Activated T-cell treated with anti-CD3 and anti-CD28 coated beads, Interleukin-2, amount 50 U/mL, for 4 hours (primary cell): ENCODE data around the gene ZIK1. TPM values are rescaled to one million over a fixed set of nuclear protein-coding genes. Genes with fewer than 3 reads are reported as not detected.
A peak's percentile ranks its signal among the peaks of the same experiment; 100 is the strongest.

ENCODE experiments used
- ATAC-seq, 2 donors: fragments of 200-7000 bp; cut with Tn5 transposase; one replicate each; pipeline ENCODE4 v1.10.0; 2021
- DNase-seq: peaks from one replicate; pipeline ENCODE4 v3.0.0-alpha.2; 2020
- H3K27me3 Mint-ChIP-seq: one replicate; pipeline ENCODE4 v1.8.0; 2021; ENCODE audit warnings: low read depth, mixed read lengths
- H3K36me3 Mint-ChIP-seq: one replicate; pipeline ENCODE4 v1.8.0; 2022; ENCODE audit warnings: mixed read lengths; ENCODE audit not compliant: insufficient read depth
- H3K4me1 Mint-ChIP-seq: one replicate; pipeline ENCODE4 v1.8.0; 2021; ENCODE audit warnings: low read depth, mixed read lengths
- H3K4me3 Mint-ChIP-seq: one replicate; pipeline ENCODE4 v1.8.0; 2021; ENCODE audit warnings: mild to moderate bottlenecking, moderate library complexity, mixed read lengths
- H3K9me3 Mint-ChIP-seq: one replicate; pipeline ENCODE4 v1.8.0; 2021; ENCODE audit warnings: mixed read lengths
- total RNA-seq, 3 donors: library from RNA; stranded (reverse); gene quantifications; one replicate each; pipeline ENCODE4 v1.2.1, GENCODE V29; 2021

Gene ZIK1
- total RNA-seq, result 1 to 10 TPM; 3.7 to 5.6 (median 5.1) TPM

DNA sequence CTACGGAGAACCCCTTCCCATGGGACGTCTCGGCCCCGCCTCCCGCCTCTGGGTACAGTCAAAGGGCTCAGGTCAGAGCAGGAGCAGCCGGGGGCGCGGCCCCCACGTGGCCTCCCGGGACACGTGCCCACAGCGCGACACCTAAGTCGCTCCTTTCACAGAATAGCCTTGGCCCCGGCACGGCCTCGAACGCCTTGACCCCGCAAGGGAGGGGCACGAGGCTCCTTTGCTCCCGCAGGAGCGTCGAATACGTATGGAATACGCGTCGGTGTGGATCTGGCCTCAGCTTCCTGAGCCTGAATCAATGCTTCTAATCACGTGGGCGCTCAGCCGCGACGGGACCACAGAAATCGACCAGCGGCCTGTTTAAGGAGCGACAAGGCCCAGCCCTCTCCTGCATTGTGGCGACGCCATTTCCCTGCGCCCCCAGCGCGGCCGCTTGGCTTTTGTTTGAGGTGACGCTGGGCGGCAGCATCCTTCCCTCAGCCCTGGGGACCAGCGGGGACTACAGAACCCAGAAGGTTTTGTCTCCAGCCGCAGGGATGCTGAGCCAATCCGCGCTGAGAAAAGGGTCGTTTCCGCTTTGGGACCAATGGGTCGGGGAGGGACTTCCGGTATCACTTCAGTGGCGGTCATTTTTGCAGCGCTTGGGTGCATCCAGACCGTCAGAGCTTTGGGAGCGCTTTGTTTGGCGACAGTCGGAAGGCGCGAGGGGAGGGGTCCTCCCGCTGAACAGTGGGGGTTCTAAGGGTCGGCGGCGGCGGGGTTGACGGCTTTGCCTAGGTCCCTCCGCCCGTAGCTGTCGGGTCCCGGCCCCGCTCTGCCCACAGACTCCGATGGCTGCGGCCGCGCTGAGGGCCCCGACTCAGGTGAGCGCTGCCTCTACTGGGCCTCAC is at the start of gene ZIK1:
TSS of gene ZIK1 (plus strand) at position 625 of the 896 bp plus-strand sequence. CDS start at position 837, 212 bp downstream.
- no peaks in the 10 kb centered on the region for H3K27me3 Mint-ChIP-seq
- peaks cover 20% of the 10 kb centered on the region for H3K4me1 Mint-ChIP-seq
- H3K36me3 Mint-ChIP-seq, result peaks cover 41% of the 10 kb centered on the region
- peaks cover 51% of the 10 kb centered on the region for H3K9me3 Mint-ChIP-seq
- peak; percentile 82 for DNase-seq
- H3K4me3 Mint-ChIP-seq, result peak within 1 kb of the TSS; percentile 95
- peak; percentile 92 for ATAC-seq

GRCh38 chr19:57537953-57538547 is 45.9 kb upstream of the ZIK1 start:
- Mint-ChIP-seq H3K4me1 (no peaks in the 10 kb centered on the region), H3K4me3 (no peak overlapping the region), H3K36me3 (peaks cover 89% of the 10 kb centered on the region), H3K9me3 (peaks cover 69% of the 10 kb centered on the region), H3K27me3 (no peaks in the 10 kb centered on the region)
- no peak for ATAC-seq
- DNase-seq, result no peak

GRCh38 chr19:57546513-57546912 is 37.4 kb upstream of the ZIK1 start:
- Mint-ChIP-seq H3K9me3 (peaks cover 79% of the 10 kb centered on the region), H3K4me3 (no peak overlapping the region), H3K27me3 (no peaks in the 10 kb centered on the region), H3K36me3 (peaks cover 82% of the 10 kb centered on the region), H3K4me1 (no peaks in the 10 kb centered on the region)
- no peak for ATAC-seq
- no peak for DNase-seq

GRCh38 chr19:57552432-57552831 is 31.5 kb upstream of the ZIK1 start:
- peaks cover 5% of the 10 kb centered on the region for H3K4me1 Mint-ChIP-seq
- no peak overlapping the region for H3K4me3 Mint-ChIP-seq
- peaks cover 50% of the 10 kb centered on the region for H3K9me3 Mint-ChIP-seq
- ATAC-seq (no peak), DNase-seq (no peak)
- no peaks in the 10 kb centered on the region for H3K27me3 Mint-ChIP-seq
- H3K36me3 Mint-ChIP-seq, result peaks cover 92% of the 10 kb centered on the region

GRCh38 chr19:57557659-57558058 is 26.3 kb upstream of the ZIK1 start:
- Mint-ChIP-seq H3K9me3 (peaks cover 24% of the 10 kb centered on the region), H3K27me3 (peaks cover 3% of the 10 kb centered on the region), H3K36me3 (peaks cover 50% of the 10 kb centered on the region), H3K4me3 (peak overlapping the region; percentile 93), H3K4me1 (peaks cover 35% of the 10 kb centered on the region)
- no peak for DNase-seq
- ATAC-seq, result no peak

- peaks cover 33% of the 10 kb centered on the region for H3K4me1 Mint-ChIP-seq
- H3K4me3 Mint-ChIP-seq, result peak overlapping the region; percentile 93
- peaks cover 25% of the 10 kb centered on the region for H3K9me3 Mint-ChIP-seq
- peaks cover 3% of the 10 kb centered on the region for H3K27me3 Mint-ChIP-seq
- ATAC-seq, result no peak
- H3K36me3 Mint-ChIP-seq, result peaks cover 41% of the 10 kb centered on the region
- DNase-seq, result no peak
Measured at GRCh38 chr19:57558525-57558924, 25.4 kb upstream of the ZIK1 start.

GRCh38 chr19:57559008-57559403 is 24.9 kb upstream of the ZIK1 start:
- DNase-seq (no peak), ATAC-seq (peak; percentile 14 to 33)
- Mint-ChIP-seq H3K9me3 (peaks cover 27% of the 10 kb centered on the region), H3K36me3 (peaks cover 37% of the 10 kb centered on the region), H3K27me3 (peaks cover 3% of the 10 kb centered on the region), H3K4me3 (peak overlapping the region; percentile 93), H3K4me1 (peaks cover 33% of the 10 kb centered on the region)

DNA sequence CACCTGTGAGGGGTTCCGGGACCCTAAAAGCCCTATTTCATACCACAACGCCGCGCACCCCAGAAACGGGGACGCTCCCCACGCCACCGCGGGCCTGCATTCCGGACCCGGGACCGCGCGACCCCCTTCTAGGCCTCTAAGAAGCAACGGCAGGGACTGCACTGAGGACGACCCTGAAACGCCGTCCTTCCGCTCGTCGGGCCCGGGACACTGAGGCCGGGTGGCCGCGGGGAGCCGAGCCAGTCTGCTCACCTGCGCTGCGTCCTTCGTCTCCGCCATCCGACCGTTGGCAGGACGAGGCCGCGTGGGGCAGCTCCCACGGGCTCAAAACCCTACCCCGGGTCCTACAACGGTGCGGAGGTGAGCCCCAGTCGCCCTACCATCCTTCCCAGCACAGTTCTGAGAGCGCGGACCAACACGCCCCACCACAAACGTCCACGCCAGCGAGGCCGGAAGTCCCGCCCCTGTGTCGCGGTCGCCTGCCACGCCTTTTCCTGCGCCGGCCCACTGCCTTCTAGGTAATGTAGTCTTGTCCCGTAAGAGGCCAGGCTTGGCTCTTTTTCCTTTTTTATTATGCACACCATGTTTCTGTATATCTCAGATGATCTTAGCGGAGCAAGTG is 24.4 kb upstream of the ZIK1 start, which contains the start of gene ZNF550:
TSS of gene ZNF550 (minus strand) at position 460 of the 622 bp plus-strand sequence. CDS start at position 279, 181 bp downstream.
- peaks cover 27% of the 10 kb centered on the region for H3K9me3 Mint-ChIP-seq

DNA sequence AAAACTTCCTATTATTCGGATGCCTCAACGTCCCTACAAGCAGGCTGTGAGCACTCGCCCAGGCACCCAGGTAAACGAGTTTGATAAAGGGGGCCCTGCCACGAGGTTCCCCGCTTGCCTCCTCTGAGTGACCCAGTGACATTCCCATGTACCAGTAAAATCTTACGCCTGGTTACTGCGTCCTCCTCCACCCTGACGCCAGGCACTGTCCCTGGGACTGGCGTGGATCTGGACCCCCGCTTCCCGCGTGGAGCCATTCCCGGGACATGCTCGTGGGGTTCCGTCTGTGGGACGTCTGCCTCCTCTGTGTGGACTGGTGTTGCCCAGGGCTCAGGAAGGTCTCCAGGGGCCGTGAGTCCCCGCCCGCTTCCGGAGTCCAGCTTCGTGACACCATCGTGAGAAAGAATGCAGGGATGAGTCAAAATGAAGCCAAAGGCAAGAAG is 23.9 kb upstream of the ZIK1 start:
- H3K27me3 Mint-ChIP-seq, result peaks cover 3% of the 10 kb centered on the region
- ATAC-seq (peak in 1 of 2 donors; percentile 1), DNase-seq (no peak)
- H3K4me3 Mint-ChIP-seq, result peak overlapping the region; percentile 93
- peaks cover 33% of the 10 kb centered on the region for H3K4me1 Mint-ChIP-seq
- H3K36me3 Mint-ChIP-seq, result peaks cover 27% of the 10 kb centered on the region
- H3K9me3 Mint-ChIP-seq, result peaks cover 27% of the 10 kb centered on the region

More for the DNA sequence above, 24.4 kb upstream of the ZIK1 start, which contains the start of gene ZNF550:
- Mint-ChIP-seq H3K36me3 (peaks cover 32% of the 10 kb centered on the region), H3K4me3 (peak within 1 kb of the TSS; percentile 93), H3K27me3 (peaks cover 3% of the 10 kb centered on the region), H3K4me1 (peaks cover 33% of the 10 kb centered on the region)
- peak; percentile 85 for DNase-seq
- peak; percentile 99 to 100 for ATAC-seq

DNA sequence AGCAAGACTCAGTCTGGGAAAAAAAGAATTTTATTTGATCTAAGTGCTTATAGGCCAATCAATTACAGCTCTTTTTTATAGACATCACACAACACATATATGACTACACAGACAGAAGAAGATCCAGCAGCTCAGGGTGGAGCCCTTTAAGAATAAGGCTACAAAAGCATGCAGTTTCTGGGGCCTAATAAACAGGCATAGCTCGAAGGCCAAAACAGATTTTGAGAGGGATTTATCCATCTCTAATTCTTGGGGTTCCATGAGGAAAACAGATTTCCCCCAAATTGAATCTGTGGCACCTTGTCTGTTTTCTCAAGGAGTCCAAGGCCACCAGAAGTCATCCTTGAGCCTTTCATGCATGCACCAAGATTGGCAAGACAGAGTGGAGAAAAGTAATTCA is 20.4 kb upstream of the ZIK1 start:
- ATAC-seq (no peak), DNase-seq (no peak)
- Mint-ChIP-seq H3K9me3 (peaks cover 55% of the 10 kb centered on the region), H3K27me3 (peaks cover 3% of the 10 kb centered on the region), H3K4me1 (peaks cover 20% of the 10 kb centered on the region), H3K4me3 (no peak overlapping the region), H3K36me3 (peaks cover 1% of the 10 kb centered on the region)

DNA sequence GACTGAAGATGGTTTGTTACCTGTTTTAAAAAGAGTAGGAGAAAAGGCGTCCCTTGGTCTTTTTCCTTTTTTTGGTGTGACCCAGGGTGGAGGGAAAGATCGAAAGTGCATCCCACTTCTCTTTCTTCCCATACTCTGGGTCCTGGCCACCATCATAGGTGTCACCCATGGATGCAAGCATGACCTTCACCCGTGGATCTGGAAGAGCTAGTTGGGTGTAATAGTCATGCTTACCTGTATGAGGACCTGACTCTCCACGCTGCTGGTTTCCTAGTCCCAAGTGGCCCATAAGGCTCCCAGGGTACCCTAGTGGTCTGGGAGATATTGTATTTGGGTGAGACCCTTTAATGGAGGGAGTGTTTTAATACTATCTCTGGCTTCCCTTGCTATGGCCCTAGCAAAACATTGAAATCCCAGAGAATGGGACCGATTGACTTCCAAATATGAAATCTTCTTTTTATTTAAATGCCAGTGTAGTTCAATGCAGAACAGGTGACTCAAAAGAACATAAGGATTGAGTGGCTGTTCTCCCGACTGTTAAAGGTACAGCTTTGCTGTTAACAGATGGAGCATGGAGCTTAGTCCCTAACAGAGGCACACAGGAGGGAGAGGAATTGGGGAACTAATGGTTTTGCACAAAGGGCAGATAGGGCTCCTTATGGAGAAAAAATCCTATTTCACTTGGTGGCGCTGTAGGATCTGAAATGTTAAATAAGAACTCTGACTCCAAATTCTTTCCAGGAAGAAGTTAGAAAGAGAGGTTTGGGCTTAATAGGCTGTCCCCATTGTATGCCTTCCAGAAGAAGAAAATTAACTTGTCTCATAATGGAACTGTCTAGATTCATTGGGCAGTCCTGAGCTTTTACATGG is 17.3 kb upstream of the ZIK1 start:
- H3K27me3 Mint-ChIP-seq, result peaks cover 3% of the 10 kb centered on the region
- no peaks in the 10 kb centered on the region for H3K4me1 Mint-ChIP-seq
- H3K36me3 Mint-ChIP-seq, result no peaks in the 10 kb centered on the region
- DNase-seq (no peak), ATAC-seq (no peak)
- H3K4me3 Mint-ChIP-seq, result no peak overlapping the region
- peaks cover 60% of the 10 kb centered on the region for H3K9me3 Mint-ChIP-seq

DNA sequence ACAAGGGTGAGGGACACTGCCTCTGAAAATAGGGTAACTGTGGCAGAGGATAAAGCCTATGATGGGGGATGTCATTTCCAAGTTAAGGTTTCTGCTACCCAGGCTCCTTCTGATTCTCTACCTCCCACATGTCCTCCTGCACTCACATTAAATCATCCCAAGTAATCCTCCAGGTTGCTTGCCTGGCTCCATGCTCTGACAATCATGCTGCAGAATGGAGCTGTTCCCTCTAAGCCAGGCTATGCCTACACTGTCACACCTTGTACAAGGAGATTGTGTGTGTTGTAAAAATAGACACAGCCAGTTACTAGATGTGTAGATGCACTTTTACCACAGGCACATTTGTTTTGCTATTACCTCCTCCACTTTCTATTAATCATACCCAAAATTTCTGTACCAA is 13.2 kb upstream of the ZIK1 start:
- Mint-ChIP-seq H3K4me1 (no peaks in the 10 kb centered on the region), H3K9me3 (peaks cover 52% of the 10 kb centered on the region), H3K36me3 (peaks cover 37% of the 10 kb centered on the region), H3K4me3 (no peak overlapping the region), H3K27me3 (no peaks in the 10 kb centered on the region)
- DNase-seq (no peak), ATAC-seq (no peak)

- Mint-ChIP-seq H3K36me3 (peaks cover 53% of the 10 kb centered on the region), H3K4me3 (no peak overlapping the region), H3K27me3 (no peaks in the 10 kb centered on the region), H3K4me1 (peaks cover 8% of the 10 kb centered on the region), H3K9me3 (peaks cover 53% of the 10 kb centered on the region)
- DNase-seq, result no peak
- no peak for ATAC-seq
Measured at GRCh38 chr19:57572415-57572947, 11.5 kb upstream of the ZIK1 start.
